H9 (cell line): ENCODE data around the gene PARP8. TPM values are rescaled to one million over a fixed set of nuclear protein-coding genes. Genes with fewer than 3 reads are reported as not detected.

Experiments used
- DNase-seq: peaks from one replicate; pipeline ENCODE4 v3.0.0-alpha.2; 2017
- H2AFZ ChIP-seq: one replicate; pipeline ENCODE4 v1.6.1; 2013; ENCODE audit warnings: mild to moderate bottlenecking, low read length, control low read depth, moderate library complexity
- H2AK5ac ChIP-seq: 2 replicates; pipeline ENCODE4 v1.6.1; 2013; ENCODE audit warnings: low read length, control low read depth, mixed read lengths; ENCODE audit not compliant: insufficient read length
- H2BK120ac ChIP-seq: one replicate; pipeline ENCODE4 v1.6.1; 2013; ENCODE audit warnings: low read depth, mild to moderate bottlenecking, low read length, control low read depth, inconsistent platforms; ENCODE audit not compliant: poor library complexity, severe bottlenecking
- H2BK12ac ChIP-seq: 2 replicates; pipeline ENCODE4 v1.6.1; 2013; ENCODE audit warnings: low read length, control low read depth, mixed read lengths, low read depth; ENCODE audit not compliant: insufficient read length
- H2BK15ac ChIP-seq: 2 replicates; pipeline ENCODE4 v1.6.1; 2013; ENCODE audit warnings: low read depth, low read length, control low read depth
- H2BK20ac ChIP-seq: one replicate; pipeline ENCODE4 v1.6.1; 2013; ENCODE audit warnings: low read depth, mild to moderate bottlenecking, low read length, control low read depth, inconsistent platforms; ENCODE audit not compliant: poor library complexity, severe bottlenecking
- H2BK5ac ChIP-seq: 2 replicates; pipeline ENCODE4 v1.6.1; 2013; ENCODE audit warnings: low read length, control low read depth, mixed read lengths; ENCODE audit not compliant: insufficient read length
- H3K14ac ChIP-seq: 2 replicates; pipeline ENCODE4 v1.6.1; 2013; ENCODE audit warnings: low read length, control low read depth; ENCODE audit not compliant: insufficient read depth
- H3K18ac ChIP-seq: 2 replicates; pipeline ENCODE4 v1.6.1; 2013; ENCODE audit warnings: low read depth, mild to moderate bottlenecking, mixed read lengths, low read length, control low read depth; ENCODE audit not compliant: insufficient read length
- H3K23ac ChIP-seq: 2 replicates; pipeline ENCODE4 v1.6.1; 2013; ENCODE audit warnings: low read length, control low read depth, mixed read lengths, low read depth; ENCODE audit not compliant: insufficient read length
- H3K23me2 ChIP-seq: 2 replicates; pipeline ENCODE4 v1.6.1; 2013; ENCODE audit warnings: low read depth, mild to moderate bottlenecking, mixed read lengths, low read length, control low read depth; ENCODE audit not compliant: insufficient read length, poor library complexity, severe bottlenecking
- H3K27ac ChIP-seq: 2 replicates; pipeline ENCODE4 v1.5.1; 2013; ENCODE audit warnings: low read length, control low read depth, mixed read lengths, low read depth; ENCODE audit not compliant: insufficient read length
- H3K27me3 ChIP-seq: 2 replicates; pipeline ENCODE4 v1.6.1; 2013; ENCODE audit warnings: low read length, control low read depth, inconsistent platforms; ENCODE audit not compliant: insufficient read depth
- H3K4ac ChIP-seq: 2 replicates; pipeline ENCODE4 v1.6.1; 2013; ENCODE audit warnings: low read depth, mild to moderate bottlenecking, control low read depth, inconsistent platforms, low read length, moderate library complexity
- H3K4me1 ChIP-seq: 2 replicates; pipeline ENCODE4 v1.6.1; 2013; ENCODE audit warnings: low read length, control low read depth, inconsistent platforms; ENCODE audit not compliant: insufficient read depth
- H3K4me2 ChIP-seq: 2 replicates; pipeline ENCODE4 v1.6.1; 2013; ENCODE audit warnings: low read length, control low read depth, mixed read lengths; ENCODE audit not compliant: insufficient read length, insufficient read depth
- H3K56ac ChIP-seq: 2 replicates; pipeline ENCODE4 v1.6.1; 2013; ENCODE audit warnings: low read depth, mild to moderate bottlenecking, mixed read lengths, low read length, control low read depth; ENCODE audit not compliant: insufficient read length
- H3K79me1 ChIP-seq: 2 replicates; pipeline ENCODE4 v1.6.1; 2013; ENCODE audit warnings: low read depth, mild to moderate bottlenecking, moderate library complexity, low read length, control low read depth, inconsistent platforms; ENCODE audit not compliant: insufficient read depth, poor library complexity, severe bottlenecking
- H3K79me2 ChIP-seq: 2 replicates; pipeline ENCODE4 v1.6.1; 2013; ENCODE audit warnings: low read length, control low read depth, inconsistent platforms; ENCODE audit not compliant: insufficient read depth
- H3K9ac ChIP-seq: 2 replicates; pipeline ENCODE4 v1.6.1; 2013; ENCODE audit warnings: low read length, control low read depth, mixed read lengths; ENCODE audit not compliant: insufficient read length; ENCODE audit errors: extremely low read depth
- H3K9me3 ChIP-seq: one replicate; pipeline ENCODE4 v1.6.1; 2013; ENCODE audit warnings: low read depth, low read length, inconsistent platforms; ENCODE audit not compliant: control insufficient read depth
- H3T11ph ChIP-seq: one replicate; pipeline ENCODE4 v1.6.1; 2013; ENCODE audit warnings: mild to moderate bottlenecking, low read length, control low read depth, inconsistent platforms
- H4K20me1 ChIP-seq: one replicate; pipeline ENCODE4 v1.6.1; 2013; ENCODE audit not compliant: control insufficient read depth, insufficient read length, insufficient read depth
- H4K5ac ChIP-seq: 2 replicates; pipeline ENCODE4 v1.6.1; 2013; ENCODE audit warnings: low read depth, mild to moderate bottlenecking, mixed read lengths, low read length, control low read depth; ENCODE audit not compliant: insufficient read length
- H4K8ac ChIP-seq: replicated peaks from 2 replicates; pipeline ENCODE4 v1.6.1; 2013; ENCODE audit warnings: low read length, control low read depth, mixed read lengths, low read depth; ENCODE audit not compliant: insufficient read length
- H4K91ac ChIP-seq: 2 replicates; pipeline ENCODE4 v1.6.1; 2013; ENCODE audit warnings: low read depth, mild to moderate bottlenecking, moderate library complexity, mixed read lengths, low read length, control low read depth; ENCODE audit not compliant: insufficient read length
- H3K27ac Mint-ChIP-seq, 3 experiments: 2 replicates in 2 of 3; 3 replicates in 1 of 3; pipeline ENCODE4 v1.8.0; 2020 to 2021; ENCODE audit warnings: mixed read lengths in 3 of 3, mild to moderate bottlenecking in 1 of 3, moderate library complexity in 1 of 3
- H3K27me3 Mint-ChIP-seq: 2 replicates; pipeline ENCODE4 v1.8.0; 2021; ENCODE audit warnings: low read depth, mild to moderate bottlenecking, moderate library complexity, mixed read lengths
- H3K36me3 Mint-ChIP-seq, 3 experiments: 2 replicates in 2 of 3; 3 replicates in 1 of 3; pipeline ENCODE4 v1.8.0; 2020 to 2021; ENCODE audit warnings: low read depth in 3 of 3, mixed read lengths in 3 of 3; ENCODE audit not compliant: insufficient read depth in 1 of 3
- H3K4me1 Mint-ChIP-seq, 2 experiments: 2 replicates each; pipeline ENCODE4 v1.8.0; 2020; ENCODE audit warnings: mixed read lengths in 2 of 2
- H3K4me3 Mint-ChIP-seq, 2 experiments: 2 replicates in 1 of 2; 3 replicates in 1 of 2; pipeline ENCODE4 v1.8.0; 2020 to 2021; ENCODE audit warnings: mild to moderate bottlenecking in 2 of 2, mixed read lengths in 2 of 2, moderate library complexity in 1 of 2
- H3K9me3 Mint-ChIP-seq, 2 experiments: 2 replicates in 1 of 2; 3 replicates in 1 of 2; pipeline ENCODE4 v1.8.0; 2020; ENCODE audit warnings: mild to moderate bottlenecking in 2 of 2, mixed read lengths in 2 of 2, moderate library complexity in 1 of 2
- CTCF ChIP-seq: fragments of 200-600 bp; sonication (generic); conservative IDR thresholded peaks from 3 replicates; pipeline ENCODE4 v1.8.0; 2021; ENCODE audit warnings: antibody characterized with exemption, mild to moderate bottlenecking
- WGBS: extraction: QIAGEN DNeasy Blood & Tissue Kit; methylation state at CpG from one replicate; pipeline ENCODE4 v1.1.7; 2013; ENCODE audit warnings: missing lambda C conversion rate, low lambda C conversion rate, mixed read lengths; ENCODE audit not compliant: insufficient read length; ENCODE audit errors: extremely low coverage; 5-methylcytosine and 5-hydroxymethylcytosine counted together
- total RNA-seq: library from RNA; stranded (reverse); gene quantifications from 2 replicates; pipeline ENCODE4 v1.2.1, GENCODE V29; 2021

Gene PARP8
- total RNA-seq, 1 experiment from 2014 or later = 34.0 TPM

DNA sequence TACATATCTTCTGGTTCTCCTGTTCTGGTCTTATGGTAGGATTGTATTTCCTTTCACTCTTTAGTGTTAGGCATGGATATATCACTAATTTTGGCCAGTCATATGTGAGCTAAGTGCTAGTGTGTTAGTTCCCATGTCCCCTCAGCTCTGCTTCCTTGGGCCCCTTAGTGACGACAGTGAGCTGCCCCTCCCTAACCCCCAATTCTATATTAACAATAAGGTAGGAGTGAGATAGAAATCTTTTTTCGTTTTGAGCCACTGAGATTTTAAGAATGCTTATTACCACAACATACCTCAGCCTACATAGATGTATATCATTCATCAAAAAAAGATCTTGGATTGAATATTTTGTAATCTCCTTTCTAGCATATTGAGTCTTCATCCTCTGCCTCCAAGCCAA lies 100.5 kb downstream of the PARP8 start:
- no peak overlapping the region for H3K23ac ChIP-seq
- no CpG with 5 or more reads among the region's 2 CpGs for WGBS
- H2AFZ ChIP-seq = no peak overlapping the region
- Mint-ChIP-seq H3K4me1 (peaks cover 6 to 7% of the 10 kb centered on the region in 2 experiments; a peak in 3 of 4 replicates), H3K27me3 (no peaks in the 10 kb centered on the region), H3K27ac (peak overlapping the region in 2 of 3 experiments; percentile 6 to 27; a peak in 1 of 7 replicates), H3K4me3 (no peak overlapping the region), H3K9me3 (peaks cover 0 to 3% of the 10 kb centered on the region in 2 experiments; a peak in 3 of 5 replicates), H3K36me3 (peaks cover 9 to 17% (median 15%) of the 10 kb centered on the region in 3 experiments)
- H3K23me2 ChIP-seq = no peaks in the 10 kb centered on the region
- no peak overlapping the region for H3K56ac ChIP-seq
- no peak overlapping the region for H3K14ac ChIP-seq
- no peak overlapping the region for H2BK120ac ChIP-seq
- no peak for TF ChIP-seq CTCF
- no peak overlapping the region for H3K9ac ChIP-seq
- no peak overlapping the region for H4K5ac ChIP-seq
- H3T11ph ChIP-seq = no peak overlapping the region
- H2BK20ac ChIP-seq = no peak overlapping the region
- H3K79me1 ChIP-seq = no peaks in the 10 kb centered on the region
- no peak overlapping the region for H4K8ac ChIP-seq
- no peaks in the 10 kb centered on the region; the same call in 1 of the 2 replicates for H3K4me1 ChIP-seq
- no peaks in the 10 kb centered on the region for H3K27me3 ChIP-seq
- H3K4me2 ChIP-seq = no peak overlapping the region
- H3K9me3 ChIP-seq = no peaks in the 10 kb centered on the region
- no peak overlapping the region for H2BK12ac ChIP-seq
- no peaks in the 10 kb centered on the region for H4K20me1 ChIP-seq
- no peak overlapping the region for H2BK15ac ChIP-seq
- H3K18ac ChIP-seq = no peak overlapping the region
- no peak overlapping the region for H3K27ac ChIP-seq
- H2AK5ac ChIP-seq = no peak overlapping the region
- H3K79me2 ChIP-seq = no peaks in the 10 kb centered on the region
- no peak overlapping the region for H4K91ac ChIP-seq
- no peak for DNase-seq
- H3K4ac ChIP-seq = no peak overlapping the region
- no peak overlapping the region for H2BK5ac ChIP-seq
